Cardiac septum (tissue), 1 donor: ENCODE data around the gene EIF4G3. TPM values are rescaled to one million over a fixed set of nuclear protein-coding genes. Genes with fewer than 3 reads are reported as not detected.
"Not testable (repeated sequence)": the region's sequence is repeated elsewhere in the genome, so short reads cannot be mapped to it uniquely, and the experiment has no call there.

Experiments used
- DNase-seq: peaks from one replicate; pipeline ENCODE4 v3.0.0-alpha.2; 2020; ENCODE audit warnings: low spot score
- intact Hi-C: fragments of 100-400 bp; cut with DNase I; formaldehyde crosslinking; loops from one replicate; pipeline ENCODE4 v1.14.0; 2022
- total RNA-seq: library from RNA; stranded (reverse); fragmentation: NEBNext Ultra II Directional; extraction: Animal tissue kit (Norgen Biotek cat#: 25700); gene quantifications from one replicate; pipeline ENCODE4 v1.2.1, GENCODE V29; 2021
- donor health status: DM: no; HTN: no; CAD: no.

Gene EIF4G3
- total RNA-seq, 1 donor from 2014 or later, result 45.6 TPM

- intact Hi-C loops, result no loop called here
- DNase-seq, result no peak
Measured at GRCh38 chr1:20873311-20873710, 303.4 kb downstream of the EIF4G3 start.

- no peak for DNase-seq
- intact Hi-C loops, result no loop called here
Measured at GRCh38 chr1:20871419-20871818, 305.3 kb downstream of the EIF4G3 start.

GRCh38 chr1:20870718-20871117 lies 306.0 kb downstream of the EIF4G3 start:
- intact Hi-C loops, result no loop called here
- no peak for DNase-seq

DNA sequence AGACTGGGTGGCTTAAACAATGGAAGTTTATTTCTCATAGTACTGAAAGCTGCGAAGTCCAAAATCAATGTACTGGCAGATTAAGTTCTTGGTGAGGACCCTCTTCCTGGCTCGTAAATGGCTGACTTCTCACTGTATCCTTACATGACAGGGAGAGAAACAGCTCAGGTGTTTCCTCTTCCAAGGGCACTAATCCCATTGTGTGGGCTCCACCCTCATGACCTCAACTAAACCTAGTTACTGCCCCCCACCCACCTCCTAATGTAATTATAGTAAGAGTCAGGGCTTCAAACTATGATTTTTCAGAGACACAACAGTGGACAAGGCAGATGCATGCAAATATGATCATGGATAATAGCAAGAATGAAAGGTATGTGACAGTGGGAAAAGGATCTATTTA lies 308.4 kb downstream of the EIF4G3 start:
- intact Hi-C loops, result no loop called here

DNA sequence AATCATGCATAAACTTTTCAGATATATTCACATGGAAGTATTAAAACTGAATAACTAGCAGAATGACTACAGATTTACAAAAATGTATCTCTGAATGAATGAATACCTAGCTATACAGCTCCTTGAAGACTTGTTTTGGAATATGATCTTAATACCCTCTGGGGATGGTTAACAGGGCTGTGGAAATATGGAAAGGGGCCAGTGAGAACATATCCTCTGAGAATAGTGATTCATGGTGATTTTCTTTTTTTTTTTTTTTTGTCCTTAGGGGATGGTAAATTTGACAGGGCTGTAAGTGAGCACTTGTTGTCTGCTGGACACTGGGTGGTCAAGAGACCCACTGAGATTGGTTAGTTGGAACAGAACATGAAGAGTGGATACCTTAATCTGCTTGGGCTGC lies 308.9 kb downstream of the EIF4G3 start:
- no peak for DNase-seq
- intact Hi-C loops, result no loop called here

More for the DNA sequence above, 308.4 kb downstream of the EIF4G3 start:
- DNase-seq, result no peak

- intact Hi-C loops, result no loop called here
Measured at GRCh38 chr1:20867062-20867461, 309.6 kb downstream of the EIF4G3 start.

DNA sequence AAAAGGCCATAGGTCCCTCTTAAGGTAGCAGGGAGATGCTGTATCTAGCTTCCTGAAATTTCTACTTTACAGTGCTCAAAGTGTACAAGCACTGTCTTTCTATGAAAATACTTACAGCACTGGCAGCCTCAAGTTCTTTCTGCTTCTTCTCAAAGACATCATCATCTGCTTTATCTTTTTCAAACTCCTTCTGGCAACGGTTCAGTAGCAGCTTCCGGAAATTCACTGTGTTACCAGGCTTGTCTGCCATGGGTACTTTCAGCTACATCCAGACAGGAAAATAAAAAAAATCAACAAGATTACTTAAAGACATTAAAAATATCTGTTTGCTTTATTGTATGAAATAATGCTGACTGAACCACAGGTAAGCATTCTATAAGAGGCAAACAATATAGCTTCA lies 311.7 kb downstream of the EIF4G3 start:
- no peak for DNase-seq
- intact Hi-C loops, result no loop called here

More at GRCh38 chr1:20867062-20867461, 309.6 kb downstream of the EIF4G3 start:
- no peak for DNase-seq

DNA sequence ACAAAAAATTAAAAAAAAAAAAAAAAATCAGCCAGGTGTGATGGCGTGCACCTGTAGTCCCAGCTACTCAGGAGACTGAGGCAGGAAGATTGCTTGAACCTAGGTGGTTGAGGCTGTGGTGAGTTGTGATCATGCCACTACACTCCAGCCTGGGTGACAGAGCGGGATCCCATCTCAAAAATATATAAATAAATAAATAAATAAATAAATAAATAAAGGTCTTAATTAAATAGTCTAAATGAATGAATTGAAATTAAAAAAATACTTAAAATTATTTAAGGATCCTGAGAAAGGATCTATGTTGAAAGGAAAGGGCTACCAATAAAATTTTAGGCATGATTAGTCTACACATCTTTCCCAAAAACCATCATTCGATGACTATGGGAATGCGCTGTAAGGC lies 322.2 kb downstream of the EIF4G3 start:
- intact Hi-C loops, result no loop called here
- DNase-seq, result no peak

DNA sequence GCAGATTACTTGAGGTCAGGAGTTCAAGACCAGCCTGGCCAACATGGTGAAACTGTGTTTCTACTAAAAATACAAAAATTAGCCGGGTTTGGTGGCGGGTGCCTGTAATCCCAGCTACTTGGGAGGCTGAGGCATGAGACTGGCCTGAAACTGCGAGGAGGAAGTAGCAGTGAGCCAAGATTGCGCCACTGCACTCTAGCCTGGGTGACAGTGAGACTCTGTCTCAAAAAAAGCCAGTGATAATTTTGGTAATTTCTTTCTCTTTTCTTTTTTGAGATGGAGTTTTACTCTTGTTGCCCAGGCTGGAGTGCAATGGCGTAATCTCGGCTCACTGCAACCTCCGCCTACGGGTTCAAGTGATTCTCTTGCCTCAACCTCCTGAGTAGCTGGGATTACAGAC lies 324.9 kb downstream of the EIF4G3 start:
- DNase-seq, intact Hi-C loops: not testable (repeated sequence)

DNA sequence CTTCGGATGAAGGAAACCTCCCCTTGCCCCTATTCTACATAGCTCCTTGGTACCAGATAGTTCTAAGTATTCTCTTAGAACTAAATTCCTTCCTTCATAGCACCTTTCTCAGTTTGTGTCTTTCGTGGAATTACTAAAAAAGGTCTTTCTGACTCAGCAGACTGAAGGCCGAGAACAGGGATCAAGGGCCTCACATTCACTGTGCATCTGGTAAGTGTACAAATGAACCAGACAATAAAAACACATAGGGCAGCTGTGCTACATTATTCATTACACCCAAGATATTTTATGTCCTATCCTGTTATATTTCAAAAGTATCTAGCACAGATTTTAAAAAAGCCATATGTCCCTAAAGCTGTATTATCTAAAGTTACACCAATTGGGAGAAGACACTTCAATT lies 326.7 kb downstream of the EIF4G3 start:
- intact Hi-C loops, result no loop called here
- no peak for DNase-seq

DNA sequence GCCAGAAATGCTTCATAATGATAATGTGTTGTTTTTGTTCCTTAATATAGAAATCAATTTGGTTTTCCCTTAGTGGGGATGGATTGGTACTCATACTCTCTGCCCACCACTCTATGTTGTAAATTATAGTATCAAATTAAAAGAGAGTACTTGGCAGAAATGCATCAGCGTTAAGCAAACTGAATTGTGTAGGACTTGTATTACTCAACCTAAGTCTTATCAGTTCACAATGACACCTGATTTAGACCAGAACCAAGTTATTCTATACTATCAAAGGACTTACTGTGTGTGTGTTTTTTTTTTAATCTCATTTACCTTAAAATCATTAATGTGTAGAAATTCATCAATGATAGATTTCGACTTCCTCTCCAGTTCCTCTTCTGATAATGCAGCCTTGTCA lies 327.6 kb downstream of the EIF4G3 start:
- intact Hi-C loops, result no loop called here
- DNase-seq, result no peak

GRCh38 chr1:20848162-20848561 lies 328.5 kb downstream of the EIF4G3 start:
- intact Hi-C loops, result no loop called here
- no peak for DNase-seq

DNA sequence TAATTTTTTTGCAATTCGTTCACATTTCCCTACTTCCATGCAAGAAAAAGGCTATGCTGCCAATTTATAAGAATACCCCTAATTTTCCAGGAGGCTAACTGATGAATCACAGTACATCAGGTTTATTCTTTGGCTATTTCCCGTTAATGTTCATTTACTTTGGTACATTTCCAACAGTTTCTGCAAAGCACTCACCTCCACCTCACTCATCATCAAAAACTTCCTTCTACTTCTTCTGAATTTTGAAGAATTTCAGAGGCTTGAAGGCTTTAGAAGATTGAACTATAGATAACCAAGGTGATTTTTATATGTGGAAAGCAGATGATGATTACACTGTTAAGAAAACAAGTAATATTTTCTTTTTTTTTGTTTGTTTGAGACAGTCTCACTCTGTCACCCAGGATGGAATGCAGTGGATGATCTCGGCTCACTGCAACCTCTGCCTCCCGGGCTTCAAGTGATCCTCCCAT lies 329.1 kb downstream of the EIF4G3 start:
- no peak for DNase-seq
- intact Hi-C loops, result no loop called here

- no peak for DNase-seq
- intact Hi-C loops, result no loop called here
Measured at GRCh38 chr1:20846461-20847374, 330.0 kb downstream of the EIF4G3 start.

DNA sequence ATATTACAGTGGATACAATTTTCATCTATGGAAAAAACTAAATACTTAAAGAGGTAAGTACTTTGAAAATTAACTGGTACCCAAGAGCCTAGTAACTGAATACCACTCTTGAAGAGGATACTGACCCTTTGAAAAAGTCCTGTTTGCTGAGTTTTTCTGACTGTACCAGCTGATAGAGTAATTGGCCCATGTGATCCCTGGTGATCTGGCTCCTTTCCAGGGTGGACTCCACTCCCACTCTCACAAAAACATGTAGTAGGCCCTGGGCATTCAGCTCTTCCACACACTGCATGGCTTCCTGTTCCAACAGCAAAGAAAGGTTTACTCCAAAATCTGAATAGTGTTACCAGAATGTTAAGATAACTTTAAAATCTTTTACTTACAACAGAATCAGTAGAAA lies 336.0 kb downstream of the EIF4G3 start:
- intact Hi-C loops, result no loop called here
- no peak for DNase-seq

GRCh38 chr1:20837554-20838192 lies 339.0 kb downstream of the EIF4G3 start:
- DNase-seq, result no peak
- intact Hi-C loops, result no loop called here

GRCh38 chr1:20836230-20836629 lies 340.5 kb downstream of the EIF4G3 start:
- intact Hi-C loops, result no loop called here
- no peak for DNase-seq

- DNase-seq, result no peak
- intact Hi-C loops, result no loop called here
Measured at GRCh38 chr1:20834780-20835179, 341.9 kb downstream of the EIF4G3 start.

GRCh38 chr1:20834192-20834591 lies 342.5 kb downstream of the EIF4G3 start:
- intact Hi-C loops, result no loop called here
- DNase-seq, result no peak

GRCh38 chr1:20830378-20830777 lies 346.3 kb downstream of the EIF4G3 start:
- intact Hi-C loops, result no loop called here
- DNase-seq, result no peak

DNA sequence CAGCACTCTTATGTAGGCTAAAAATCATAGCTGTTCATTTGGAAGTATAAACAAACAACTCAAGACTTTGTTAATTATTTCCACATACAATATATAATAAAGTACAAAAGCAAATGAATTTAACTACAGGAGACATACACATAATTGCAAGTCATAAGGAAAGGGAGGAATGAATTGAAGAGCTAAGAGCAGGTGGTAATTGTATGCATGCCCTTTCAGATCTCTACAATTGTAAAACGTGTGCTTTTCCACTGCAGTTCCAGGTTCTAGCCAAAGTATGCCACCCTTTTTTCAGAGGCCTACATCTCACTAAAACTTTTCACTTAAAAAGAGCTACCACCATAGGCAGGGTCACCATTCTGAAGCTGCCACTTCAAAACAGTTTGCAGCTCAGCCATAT lies 346.8 kb downstream of the EIF4G3 start:
- intact Hi-C loops, result no loop called here
- no peak for DNase-seq
